Panc1 (cell line): ENCODE results near the gene FNIP1.

Experiments
- SIN3A ChIP-seq: IDR thresholded peaks from 2 replicates; pipeline ENCODE4 v1.6.1; 2012; ENCODE audit warnings: low read depth, mild to moderate bottlenecking, low read length, moderate library complexity, borderline replicate concordance; ENCODE audit not compliant: insufficient read depth
- TF ChIP-seq, protein P1 (sequence below): fragments of 450-650 bp; IDR thresholded peaks from 2 replicates; pipeline ENCODE4 v1.5.1; 2017; ENCODE audit warnings: mild to moderate bottlenecking

DNA sequence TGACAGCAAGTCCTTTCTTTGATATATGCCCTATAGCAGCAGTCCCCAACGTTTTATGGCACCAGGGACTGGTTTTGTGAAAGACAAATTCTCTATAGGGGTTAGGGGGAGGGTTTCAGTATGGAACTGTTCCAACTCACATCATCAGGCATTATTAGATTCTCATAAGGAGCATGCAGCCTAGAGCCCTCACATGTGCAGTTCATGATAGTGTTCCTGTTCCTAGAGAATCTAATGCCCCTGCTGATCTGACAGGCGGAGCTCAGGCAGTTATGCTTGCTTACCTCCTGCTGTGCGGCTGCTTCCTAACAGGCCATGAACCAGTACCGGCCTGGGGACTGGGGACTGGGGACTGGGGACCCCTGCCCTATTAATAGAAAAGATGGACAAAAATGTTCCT is 159.1 kb downstream of the FNIP1 start:
- TF ChIP-seq, protein P1, sequence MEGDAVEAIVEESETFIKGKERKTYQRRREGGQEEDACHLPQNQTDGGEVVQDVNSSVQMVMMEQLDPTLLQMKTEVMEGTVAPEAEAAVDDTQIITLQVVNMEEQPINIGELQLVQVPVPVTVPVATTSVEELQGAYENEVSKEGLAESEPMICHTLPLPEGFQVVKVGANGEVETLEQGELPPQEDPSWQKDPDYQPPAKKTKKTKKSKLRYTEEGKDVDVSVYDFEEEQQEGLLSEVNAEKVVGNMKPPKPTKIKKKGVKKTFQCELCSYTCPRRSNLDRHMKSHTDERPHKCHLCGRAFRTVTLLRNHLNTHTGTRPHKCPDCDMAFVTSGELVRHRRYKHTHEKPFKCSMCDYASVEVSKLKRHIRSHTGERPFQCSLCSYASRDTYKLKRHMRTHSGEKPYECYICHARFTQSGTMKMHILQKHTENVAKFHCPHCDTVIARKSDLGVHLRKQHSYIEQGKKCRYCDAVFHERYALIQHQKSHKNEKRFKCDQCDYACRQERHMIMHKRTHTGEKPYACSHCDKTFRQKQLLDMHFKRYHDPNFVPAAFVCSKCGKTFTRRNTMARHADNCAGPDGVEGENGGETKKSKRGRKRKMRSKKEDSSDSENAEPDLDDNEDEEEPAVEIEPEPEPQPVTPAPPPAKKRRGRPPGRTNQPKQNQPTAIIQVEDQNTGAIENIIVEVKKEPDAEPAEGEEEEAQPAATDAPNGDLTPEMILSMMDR = no peak
- TF ChIP-seq SIN3A = no peak
